CD4-positive, alpha-beta T cell (primary cell): ENCODE measurements around the gene CENPS. TPM values are rescaled to one million over a fixed set of nuclear protein-coding genes. Genes with fewer than 3 reads are reported as not detected.
"Not testable (repeated sequence)": the region's sequence is repeated elsewhere in the genome, so short reads cannot be mapped to it uniquely, and the experiment has no call there.

Source experiments
- ATAC-seq: fragments of 200-7000 bp; cut with Tn5 transposase; one replicate; pipeline ENCODE4 v1.10.0; 2022; ENCODE audit warnings: mild to moderate bottlenecking; ENCODE audit not compliant: poor library complexity
- CTCF ChIA-PET: fragments of 350-600 bp; sonication (Branson Sonifier 250); formaldehyde crosslinking; loops from one replicate; lab custom pipeline; 2021; ENCODE audit warnings: antibody characterized with exemption, inconsistent platforms; lab: Charles Lee
- POLR2A ChIA-PET: fragments of 350-600 bp; sonication (Branson Sonifier 250); formaldehyde crosslinking; loops from one replicate; lab custom pipeline; 2021; ENCODE audit warnings: antibody characterized with exemption, inconsistent platforms; lab: Charles Lee
- DNase-seq, 14 experiments: peaks; one replicate each; pipeline ENCODE4 v3.0.0-alpha.2; 2013 to 2020; ENCODE audit warnings: mixed read lengths in 2 of 14
- H3K27ac ChIP-seq, 2 donors: one replicate each; pipeline versions ENCODE4 v1.5.1 to v1.7.0; 2013; ENCODE audit warnings: low read length in 2 of 2, low read depth in 1 of 2, mild to moderate bottlenecking in 1 of 2
- H3K27me3 ChIP-seq, 2 experiments: 1 replicate in 1 of 2; 2 replicates in 1 of 2; pipeline versions ENCODE4 v1.6.1 to v1.7.0; 2013; ENCODE audit warnings: low read length in 2 of 2, control low read depth in 1 of 2, mild to moderate bottlenecking in 1 of 2, moderate library complexity in 1 of 2; ENCODE audit not compliant: insufficient read depth in 2 of 2, control insufficient read depth in 1 of 2
- H3K36me3 ChIP-seq: one replicate; pipeline ENCODE4 v1.6.1; 2013; ENCODE audit warnings: low read length, control low read depth; ENCODE audit not compliant: insufficient read depth
- H3K4me1 ChIP-seq: one replicate; pipeline ENCODE4 v1.6.1; 2013; ENCODE audit warnings: low read length, control low read depth; ENCODE audit not compliant: insufficient read depth
- H3K4me3 ChIP-seq: one replicate; pipeline ENCODE4 v1.5.1; 2013; ENCODE audit warnings: mild to moderate bottlenecking, low read length, moderate library complexity
- H3K9me3 ChIP-seq, 2 experiments: 1 replicate in 1 of 2; 2 replicates in 1 of 2; pipeline versions ENCODE4 v1.6.1 to v1.7.0; 2013; ENCODE audit warnings: low read length in 2 of 2, mild to moderate bottlenecking in 2 of 2, control low read depth in 1 of 2, moderate library complexity in 1 of 2; ENCODE audit not compliant: control insufficient read depth in 1 of 2, insufficient read depth in 1 of 2
- H3K27ac Mint-ChIP-seq: one replicate; pipeline ENCODE4 v1.8.0; 2020; ENCODE audit warnings: mixed read lengths
- H3K27me3 Mint-ChIP-seq: one replicate; pipeline ENCODE4 v1.8.0; 2021; ENCODE audit warnings: mixed read lengths
- H3K36me3 Mint-ChIP-seq: one replicate; pipeline ENCODE4 v1.8.0; 2021; ENCODE audit warnings: low read depth, mixed read lengths
- H3K4me1 Mint-ChIP-seq: one replicate; pipeline ENCODE4 v1.8.0; 2021; ENCODE audit warnings: low read depth, mixed read lengths
- H3K4me3 Mint-ChIP-seq: one replicate; pipeline ENCODE4 v1.8.0; 2020; ENCODE audit warnings: mild to moderate bottlenecking, mixed read lengths
- H3K9me3 Mint-ChIP-seq: one replicate; pipeline ENCODE4 v1.8.0; 2020; ENCODE audit warnings: mixed read lengths
- intact Hi-C, 2 experiments: fragments of 100-400 bp; cut with DNase I in 1 of 2; cut with micrococcal nuclease in 1 of 2; formaldehyde crosslinking; loops; one replicate each; pipeline versions ENCODE4 v1.15.1 to v1.9.0; 2023 to 2025; cut with DNase I, micrococcal nuclease
- total RNA-seq, 174 experiments: library from RNA in 2 of 174; stranded (reverse) in 2 of 174; gene quantifications; one replicate each; pipeline ENCODE4 v1.2.3 and lab custom pipeline; 2021 to 2026
- TF ChIP-seq, protein P1 (sequence below): fragments of 200-600 bp; IDR thresholded peaks from one replicate; pipeline ENCODE4 v1.8.0; 2022; ENCODE audit warnings: antibody characterized with exemption, mild to moderate bottlenecking

The CENPS gene
- total RNA-seq, 2 experiments from 2014 or later, result 3.7 to 4.0 TPM

DNA sequence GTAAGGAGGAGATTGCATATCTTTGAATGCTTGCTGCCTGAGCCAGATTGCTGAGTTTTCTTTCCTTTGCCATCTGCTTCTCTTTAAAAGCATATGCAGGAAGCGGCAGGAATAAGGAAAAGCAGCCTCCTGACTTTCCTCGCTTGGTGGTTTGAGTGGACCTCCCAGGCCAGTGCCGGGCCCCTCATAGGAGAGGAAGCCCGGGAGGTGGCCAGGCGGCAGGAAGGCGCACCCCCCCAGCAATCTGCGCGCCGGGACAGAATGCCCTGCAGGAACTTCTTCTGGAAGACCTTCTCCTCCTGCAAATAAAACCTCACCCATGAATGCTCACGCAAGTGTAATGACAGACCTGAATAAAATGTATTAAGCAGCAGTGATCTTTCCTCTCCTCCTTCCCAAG is 21.1 kb downstream of the CENPS start:
- H3K4me3 ChIP-seq, result no peak overlapping the region
- H3K4me1 ChIP-seq, result no peaks in the 10 kb centered on the region
- H3K27ac ChIP-seq, result no peak overlapping the region
- peaks cover 0 to 10% of the 10 kb centered on the region in 2 experiments for H3K9me3 ChIP-seq
- H3K9me3 Mint-ChIP-seq, result no peaks in the 10 kb centered on the region
- no peaks in the 10 kb centered on the region for H3K36me3 ChIP-seq
- DNase-seq, result no peak
- no peaks in the 10 kb centered on the region for H3K4me1 Mint-ChIP-seq
- POLR2A ChIA-PET, result interaction anchor here (1.5 kb wide), 1 partner anchor 21 kb away, joined by 3 read pairs; the partner anchor contains the start of gene CENPS
- no peaks in the 10 kb centered on the region for H3K27me3 ChIP-seq
- H3K36me3 Mint-ChIP-seq, result no peaks in the 10 kb centered on the region
- H3K27me3 Mint-ChIP-seq, result no peaks in the 10 kb centered on the region
- no peak overlapping the region for H3K27ac Mint-ChIP-seq
- TF ChIP-seq, protein P1, sequence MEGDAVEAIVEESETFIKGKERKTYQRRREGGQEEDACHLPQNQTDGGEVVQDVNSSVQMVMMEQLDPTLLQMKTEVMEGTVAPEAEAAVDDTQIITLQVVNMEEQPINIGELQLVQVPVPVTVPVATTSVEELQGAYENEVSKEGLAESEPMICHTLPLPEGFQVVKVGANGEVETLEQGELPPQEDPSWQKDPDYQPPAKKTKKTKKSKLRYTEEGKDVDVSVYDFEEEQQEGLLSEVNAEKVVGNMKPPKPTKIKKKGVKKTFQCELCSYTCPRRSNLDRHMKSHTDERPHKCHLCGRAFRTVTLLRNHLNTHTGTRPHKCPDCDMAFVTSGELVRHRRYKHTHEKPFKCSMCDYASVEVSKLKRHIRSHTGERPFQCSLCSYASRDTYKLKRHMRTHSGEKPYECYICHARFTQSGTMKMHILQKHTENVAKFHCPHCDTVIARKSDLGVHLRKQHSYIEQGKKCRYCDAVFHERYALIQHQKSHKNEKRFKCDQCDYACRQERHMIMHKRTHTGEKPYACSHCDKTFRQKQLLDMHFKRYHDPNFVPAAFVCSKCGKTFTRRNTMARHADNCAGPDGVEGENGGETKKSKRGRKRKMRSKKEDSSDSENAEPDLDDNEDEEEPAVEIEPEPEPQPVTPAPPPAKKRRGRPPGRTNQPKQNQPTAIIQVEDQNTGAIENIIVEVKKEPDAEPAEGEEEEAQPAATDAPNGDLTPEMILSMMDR, result no peak
- no peak overlapping the region for H3K4me3 Mint-ChIP-seq
- no peak for ATAC-seq
- intact Hi-C loops, result no loop called here
- CTCF ChIA-PET, result no interaction called here

DNA sequence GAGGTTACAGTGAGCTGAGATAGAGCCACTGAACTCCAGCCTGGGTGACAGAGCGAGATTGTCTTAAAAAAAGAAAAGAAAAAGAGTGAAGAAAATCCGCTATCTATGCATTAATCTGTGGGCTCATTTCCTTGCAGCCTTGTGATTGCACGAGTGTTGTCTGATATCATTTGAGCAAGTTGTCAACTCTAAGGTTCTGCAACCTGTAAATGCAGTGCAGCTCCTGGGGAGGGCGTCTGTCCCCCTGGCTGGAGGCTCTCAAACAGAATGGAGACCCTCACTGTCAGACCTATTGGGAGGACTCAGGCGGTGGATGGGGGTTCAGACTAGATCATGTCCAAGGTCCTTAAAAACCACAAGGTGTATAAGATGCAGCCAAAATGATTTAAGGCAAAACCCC is 25.8 kb downstream of the CENPS start:
- Histone ChIP-seq H3K36me3 (peaks cover 10% of the 10 kb centered on the region), H3K4me3 (no peak overlapping the region), H3K9me3 (peaks cover 0 to 10% of the 10 kb centered on the region in 2 experiments), H3K27ac (no peak overlapping the region), H3K27me3 (no peaks in the 10 kb centered on the region), H3K4me1 (no peaks in the 10 kb centered on the region)
- Mint-ChIP-seq H3K27ac (no peak overlapping the region), H3K36me3 (peaks cover 16% of the 10 kb centered on the region), H3K27me3 (no peaks in the 10 kb centered on the region), H3K9me3 (no peaks in the 10 kb centered on the region), H3K4me1 (peaks cover 3% of the 10 kb centered on the region), H3K4me3 (no peak overlapping the region)
- ChIA-PET POLR2A (no interaction called here), CTCF (interaction anchor here (0.6 kb wide), 1 partner anchor 41 kb away, joined by 3 read pairs; no protein-coding TSS in a partner anchor)
- TF ChIP-seq, protein P1, result no peak
- ATAC-seq (no peak), DNase-seq (no peak)
- intact Hi-C loops, result no loop called here

DNA sequence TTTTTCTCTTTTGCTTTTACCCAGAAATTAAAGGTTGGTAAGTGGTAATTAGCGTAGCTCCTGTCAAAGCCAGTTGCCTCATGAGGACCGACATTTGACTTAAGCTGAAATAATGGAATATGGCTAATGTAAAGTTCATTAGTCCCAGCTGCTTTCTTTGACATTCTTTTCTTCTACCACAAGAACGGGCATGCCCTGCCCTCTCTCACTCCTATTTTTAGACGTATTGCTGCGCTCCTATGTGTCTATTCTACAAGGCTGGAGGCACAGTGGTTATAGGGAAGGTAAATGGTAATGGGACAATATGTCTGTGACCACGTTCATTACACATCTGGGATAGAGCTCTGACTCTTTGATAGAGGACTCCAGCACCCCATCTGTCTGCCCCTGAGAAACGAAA is 26.4 kb downstream of the CENPS start:
- ATAC-seq (no peak), DNase-seq (no peak)
- Mint-ChIP-seq H3K27me3 (no peaks in the 10 kb centered on the region), H3K27ac (no peak overlapping the region), H3K4me3 (no peak overlapping the region), H3K9me3 (no peaks in the 10 kb centered on the region), H3K4me1 (peaks cover 3% of the 10 kb centered on the region), H3K36me3 (peaks cover 22% of the 10 kb centered on the region)
- Histone ChIP-seq H3K9me3 (peaks cover 0 to 10% of the 10 kb centered on the region in 2 experiments), H3K27ac (no peak overlapping the region), H3K27me3 (no peaks in the 10 kb centered on the region), H3K4me1 (no peaks in the 10 kb centered on the region), H3K36me3 (peaks cover 16% of the 10 kb centered on the region), H3K4me3 (no peak overlapping the region)
- TF ChIP-seq, protein P1, result no peak
- POLR2A ChIA-PET, result no interaction called here
- intact Hi-C loops, result no loop called here
- CTCF ChIA-PET, result interaction anchor here (0.6 kb wide), 1 partner anchor 41 kb away, joined by 3 read pairs; no protein-coding TSS in a partner anchor

DNA sequence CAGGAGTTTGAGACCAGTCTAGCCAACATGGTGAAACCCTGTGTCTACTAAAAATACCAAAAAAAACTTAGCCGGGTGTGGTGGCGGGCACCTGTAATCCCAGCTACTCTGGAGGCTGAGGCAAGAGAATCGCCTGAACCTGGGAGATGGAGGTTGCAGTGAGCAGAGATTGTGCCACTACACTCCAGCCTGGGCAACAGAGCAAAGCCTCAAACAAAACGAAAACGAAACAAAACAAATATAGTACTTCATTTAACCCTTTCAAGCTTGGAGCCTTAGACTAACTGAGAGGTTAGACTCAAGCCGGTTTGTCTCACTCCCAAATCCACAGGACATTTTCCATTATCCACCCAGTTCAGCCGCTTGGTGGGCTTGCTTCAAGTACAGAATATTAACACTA is 27.2 kb downstream of the CENPS start:
- peaks cover 30% of the 10 kb centered on the region for H3K36me3 Mint-ChIP-seq
- H3K9me3 Mint-ChIP-seq, H3K27me3 ChIP-seq, H3K4me3 ChIP-seq, H3K4me3 Mint-ChIP-seq, H3K27ac Mint-ChIP-seq, DNase-seq, H3K4me1 Mint-ChIP-seq, POLR2A ChIA-PET, ATAC-seq, intact Hi-C loops, H3K27me3 Mint-ChIP-seq, H3K4me1 ChIP-seq, H3K27ac ChIP-seq: not testable (repeated sequence)
- Histone ChIP-seq H3K36me3 (peaks cover 18% of the 10 kb centered on the region), H3K9me3 (peaks cover 0 to 10% of the 10 kb centered on the region in 2 experiments)
- CTCF ChIA-PET, result interaction anchor here (0.9 kb wide), 1 partner anchor 38 kb away, joined by 3 read pairs; no protein-coding TSS in a partner anchor
